H1 (cell line): ENCODE results near the gene CAVIN1. TPM values are rescaled to one million over a fixed set of nuclear protein-coding genes. Genes with fewer than 3 reads are reported as not detected.

Source experiments
- CTCF ChIA-PET: fragments of 300-600 bp; sonication (Branson Sonifier 250); formaldehyde crosslinking; loops from one replicate; lab custom pipeline; 2021; ENCODE audit not compliant: partially characterized antibody; lab: Charles Lee
- POLR2A ChIA-PET: fragments of 300-600 bp; sonication (Branson Sonifier 250); formaldehyde crosslinking; loops from one replicate; lab custom pipeline; 2021; ENCODE audit warnings: inconsistent platforms; ENCODE audit not compliant: partially characterized antibody; lab: Charles Lee
- DNase-seq, 2 experiments: peaks; one replicate each; pipeline versions ENCODE4 v3.0.0 to v3.0.0-alpha.2; 2010 to 2022; ENCODE audit warnings: low spot score in 2 of 2, low read depth in 1 of 2, mixed read lengths in 1 of 2
- FAIRE-seq: peaks from 2 replicates; lab custom pipeline; 2011; peaks lifted over from hg19 to GRCh38; lab: Jason Lieb, UNC
- H2AFZ ChIP-seq: 2 replicates; pipeline ENCODE4 v1.8.1; 2012; ENCODE audit warnings: low read length, inconsistent platforms
- H2AK5ac ChIP-seq: 2 replicates; pipeline ENCODE4 v1.6.1; 2013; ENCODE audit warnings: low read depth, low read length
- H2BK120ac ChIP-seq: replicated peaks from 2 replicates; pipeline ENCODE3; 2013; ENCODE audit warnings: low read depth, low read length, inconsistent platforms
- H2BK12ac ChIP-seq: 2 replicates; pipeline ENCODE4 v1.6.1; 2013; ENCODE audit warnings: low read depth, low read length
- H2BK15ac ChIP-seq: 2 replicates; pipeline ENCODE4 v1.6.1; 2013; ENCODE audit warnings: low read length
- H2BK20ac ChIP-seq: 2 replicates; pipeline ENCODE4 v1.6.1; 2013; ENCODE audit warnings: low read length
- H2BK5ac ChIP-seq: 2 replicates; pipeline ENCODE4 v1.6.1; 2013; ENCODE audit warnings: low read depth, low read length
- H3K14ac ChIP-seq: 2 replicates; pipeline ENCODE4 v1.6.1; 2013; ENCODE audit warnings: inconsistent platforms; ENCODE audit not compliant: insufficient read length
- H3K18ac ChIP-seq: 2 replicates; pipeline ENCODE4 v1.6.1; 2013; ENCODE audit warnings: low read length; ENCODE audit errors: extremely low read depth
- H3K23ac ChIP-seq: 2 replicates; pipeline ENCODE4 v1.6.1; 2013; ENCODE audit warnings: inconsistent platforms; ENCODE audit not compliant: insufficient read length
- H3K23me2 ChIP-seq: 2 replicates; pipeline ENCODE4 v1.6.1; 2013; ENCODE audit warnings: low read depth, low read length
- H3K27ac ChIP-seq: 2 replicates; pipeline ENCODE4 v1.6.1; 2011; ENCODE audit warnings: low read depth, low read length, inconsistent platforms
- H3K27me3 ChIP-seq, 4 experiments: replicated peaks in 1 of 4; 1 replicate in 1 of 4; 2 replicates in 3 of 4; pipeline versions ENCODE4 v1.6.1 to v1.8.1; 2011 to 2013; ENCODE audit warnings: low read length in 3 of 4, mild to moderate bottlenecking in 3 of 4, inconsistent platforms in 2 of 4, mixed read lengths in 2 of 4, moderate library complexity in 1 of 4; ENCODE audit not compliant: control insufficient read depth in 3 of 4, insufficient read depth in 3 of 4; ENCODE audit errors: extremely low read depth in 1 of 4
- H3K36me3 ChIP-seq, 4 experiments: 2 replicates each; pipeline versions ENCODE4 v1.6.1 to v1.8.1; 2011 to 2013; ENCODE audit warnings: mild to moderate bottlenecking in 4 of 4, low read length in 3 of 4, moderate library complexity in 2 of 4, control low read depth in 1 of 4, inconsistent platforms in 1 of 4; ENCODE audit not compliant: insufficient read depth in 4 of 4, control insufficient read depth in 2 of 4
- H3K4ac ChIP-seq: replicated peaks from 2 replicates; pipeline ENCODE3; 2013; ENCODE audit warnings: low read length, low read depth, mixed read lengths, inconsistent platforms; ENCODE audit not compliant: insufficient read length
- H3K4me1 ChIP-seq, 4 experiments: replicated peaks in 1 of 4; 1 replicate in 1 of 4; 2 replicates in 3 of 4; pipeline versions ENCODE4 v1.6.1 to v1.8.1; 2011 to 2013; ENCODE audit warnings: low read length in 3 of 4, inconsistent platforms in 2 of 4, mixed read lengths in 1 of 4; ENCODE audit not compliant: insufficient read depth in 4 of 4, control insufficient read depth in 3 of 4
- H3K4me2 ChIP-seq, 2 experiments: 2 replicates each; pipeline versions ENCODE4 v1.6.1 to v1.8.1; 2011 to 2013; ENCODE audit warnings: low read depth in 2 of 2, low read length in 2 of 2, control low read depth in 1 of 2, inconsistent platforms in 1 of 2, mild to moderate bottlenecking in 1 of 2; ENCODE audit not compliant: insufficient read depth in 1 of 2
- H3K4me3 ChIP-seq, 4 experiments: fragments of 200-600, 300-600 bp in 1 of 4; sonication (generic), shearing (Covaris generic), sonication (Bioruptor Twin) in 1 of 4; 2 replicates each; pipeline versions ENCODE4 v1.5.1 to v1.8.1; 2011 to 2016; ENCODE audit warnings: low read length in 4 of 4, low read depth in 3 of 4, control low read depth in 2 of 4, inconsistent platforms in 2 of 4, mild to moderate bottlenecking in 2 of 4, mixed read lengths in 1 of 4, moderate library complexity in 1 of 4; ENCODE audit not compliant: insufficient read depth in 2 of 4; ENCODE audit errors: extremely low read depth in 1 of 4
- H3K56ac ChIP-seq: replicated peaks from 2 replicates; pipeline ENCODE3; 2013; ENCODE audit warnings: low read depth, mild to moderate bottlenecking, mixed read lengths, low read length, inconsistent platforms; ENCODE audit not compliant: insufficient read length
- H3K79me1 ChIP-seq: 2 replicates; pipeline ENCODE4 v1.6.1; 2013; ENCODE audit warnings: low read depth, low read length, control low read depth
- H3K79me2 ChIP-seq, 2 experiments: 2 replicates each; pipeline versions ENCODE4 v1.6.1 to v1.8.1; 2012 to 2013; ENCODE audit warnings: low read length in 2 of 2, mild to moderate bottlenecking in 2 of 2, inconsistent platforms in 1 of 2; ENCODE audit not compliant: insufficient read depth in 2 of 2, control insufficient read depth in 1 of 2
- H3K9ac ChIP-seq, 4 experiments: replicated peaks in 1 of 4; 1 replicate in 1 of 4; 2 replicates in 3 of 4; pipeline versions ENCODE4 v1.6.1 to v1.8.1; 2011 to 2013; ENCODE audit warnings: low read depth in 3 of 4, low read length in 3 of 4, control low read depth in 2 of 4, mild to moderate bottlenecking in 2 of 4, moderate library complexity in 2 of 4, inconsistent platforms in 1 of 4; ENCODE audit errors: extremely low read depth in 1 of 4
- H3K9me3 ChIP-seq, 2 experiments: 2 replicates each; pipeline versions ENCODE4 v1.6.1 to v1.8.1; 2012 to 2013; ENCODE audit warnings: mild to moderate bottlenecking in 2 of 2, moderate library complexity in 2 of 2, control low read depth in 1 of 2, inconsistent platforms in 1 of 2, low read depth in 1 of 2, low read length in 1 of 2, mixed read lengths in 1 of 2; ENCODE audit not compliant: insufficient read depth in 2 of 2
- H4K20me1 ChIP-seq, 2 experiments: replicated peaks in 1 of 2; 2 replicates each; pipeline versions ENCODE3 to v1.8.1; 2011 to 2013; ENCODE audit warnings: inconsistent platforms in 2 of 2, low read length in 2 of 2, mild to moderate bottlenecking in 1 of 2; ENCODE audit not compliant: insufficient read depth in 2 of 2, control insufficient read depth in 1 of 2
- H4K5ac ChIP-seq: 2 replicates; pipeline ENCODE4 v1.6.1; 2013; ENCODE audit warnings: low read length, low read depth, mixed read lengths, inconsistent platforms; ENCODE audit not compliant: insufficient read length
- H4K8ac ChIP-seq: 2 replicates; pipeline ENCODE4 v1.8.0; 2013; ENCODE audit warnings: mild to moderate bottlenecking, moderate library complexity, low read length, inconsistent platforms; ENCODE audit not compliant: insufficient read depth; ENCODE audit errors: extremely low read depth
- H4K91ac ChIP-seq: replicated peaks from 2 replicates; pipeline ENCODE3; 2013; ENCODE audit warnings: low read length, mixed read lengths, inconsistent platforms; ENCODE audit not compliant: insufficient read length
- JUND ChIP-seq: IDR thresholded peaks from 2 replicates; pipeline ENCODE4 v1.6.1; 2011; ENCODE audit warnings: mild to moderate bottlenecking, improper control_type of control experiment, low read length
- KDM5A ChIP-seq: fragments of 200-600 bp; IDR thresholded peaks from 2 replicates; pipeline ENCODE4 v1.7.1; 2012; ENCODE audit warnings: mild to moderate bottlenecking, low read length, inconsistent platforms, mixed read lengths
- SP4 ChIP-seq: IDR thresholded peaks from 2 replicates; pipeline ENCODE4 v1.6.1; 2012; ENCODE audit warnings: low read length, inconsistent platforms
- TAF1 ChIP-seq: IDR thresholded peaks from 2 replicates; pipeline ENCODE4 v1.6.1; 2011; ENCODE audit warnings: mild to moderate bottlenecking, low read depth, low read length
- YY1 ChIP-seq: IDR thresholded peaks from 2 replicates; pipeline ENCODE4 v1.6.1; 2011; ENCODE audit warnings: low read depth, mild to moderate bottlenecking, low read length
- WGBS, 2 experiments: shearing (Covaris generic) in 1 of 2; methylation state at CpG; one replicate each; pipeline versions ENCODE4 v1.1.6 to v1.1.7; 2013 to 2015; ENCODE audit warnings: low lambda C conversion rate in 2 of 2, mixed read lengths in 2 of 2, inconsistent platforms in 1 of 2, low coverage in 1 of 2, missing lambda C conversion rate in 1 of 2; ENCODE audit not compliant: insufficient replicate concordance in 2 of 2, insufficient coverage in 1 of 2, insufficient read length in 1 of 2; ENCODE audit errors: extremely low coverage in 1 of 2, missing lambda C conversion rate in 1 of 2; 5-methylcytosine and 5-hydroxymethylcytosine counted together
- polyA plus RNA-seq, 7 experiments: library from polyadenylated mRNA; depleted of rRNA in 3 of 7; stranded (reverse) in 5 of 7; unstranded in 2 of 7; fragments of >200 nt in 5 of 7; fragments of 200-250 nt in 2 of 7; gene quantifications; 1 replicate in 5 of 7; 2 replicates in 1 of 7; 4 replicates in 1 of 7; pipeline versions ENCODE4 v1.2.1 to v1.2.3, GENCODE V29; 2011 to 2013; ENCODE audit warnings: missing spikeins in 2 of 7, mixed read lengths in 2 of 7
- total RNA-seq: library from RNA; stranded (reverse); fragmentation: NEBNext Ultra II Directional; extraction: Animal tissue kit (Norgen Biotek cat#: 25700); gene quantifications from 2 replicates; pipeline ENCODE4 v1.2.1, GENCODE V29; 2021
- TF ChIP-seq, protein P1 (sequence below), 3 experiments: IDR thresholded peaks; 1 replicate in 2 of 3; 2 replicates in 1 of 3; pipeline versions ENCODE4 v1.5.1 to v1.6.1; 2011; ENCODE audit warnings: low read length in 3 of 3, mild to moderate bottlenecking in 3 of 3, inconsistent platforms in 2 of 3, low read depth in 1 of 3, moderate library complexity in 1 of 3; ENCODE audit not compliant: insufficient read depth in 1 of 3; ENCODE audit errors: control extremely low read depth in 1 of 3
- TF ChIP-seq, protein P2 (sequence below): IDR thresholded peaks from 2 replicates; pipeline ENCODE4 v1.6.1; 2011; ENCODE audit warnings: low read length, improper control_type of control experiment
- TF ChIP-seq, protein P3 (sequence below): IDR thresholded peaks from 2 replicates; pipeline ENCODE4 v1.6.1; 2012; ENCODE audit warnings: low read length, inconsistent platforms

CAVIN1 gene
- total and polyA plus RNA-seq, 2 of the 8 experiments (the other 6 are each of a cell fraction or from before 2014, with no cell fraction given), result 16.2 to 41.6 TPM

DNA sequence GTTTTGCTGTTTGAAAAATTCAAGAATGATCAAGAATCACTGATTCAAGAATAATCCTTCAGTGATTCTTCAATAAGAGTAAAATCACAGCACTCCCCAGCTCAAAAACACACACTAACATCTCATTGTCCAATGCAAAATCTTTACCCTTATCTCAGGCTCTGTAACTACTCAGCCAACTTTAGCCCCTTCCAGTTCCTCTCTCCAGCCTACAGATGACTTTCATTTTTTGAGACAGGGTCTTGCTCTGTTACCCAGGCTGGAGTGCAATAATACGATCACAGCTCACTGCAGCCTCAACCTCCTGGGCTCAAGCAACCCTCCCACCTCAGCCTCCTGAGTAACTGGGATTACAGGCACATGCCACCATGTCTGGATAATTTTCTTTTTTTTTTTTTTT lies 59.8 kb downstream of the CAVIN1 start:
- Histone ChIP-seq H3K4me1 (peaks cover 4 to 26% (median 19%) of the 10 kb centered on the region in 4 experiments), H3K4me3 (no peak overlapping the region), H2BK120ac (no peak overlapping the region), H2AFZ (no peak overlapping the region), H3K18ac (no peak overlapping the region), H3K9me3 (no peaks in the 10 kb centered on the region), H3K4ac (no peak overlapping the region), H4K91ac (no peak overlapping the region), H3K23me2 (no peaks in the 10 kb centered on the region; the same call in 1 of the 2 replicates), H2BK5ac (no peak overlapping the region), H4K5ac (no peak overlapping the region), H3K9ac (no peak overlapping the region), H3K27me3 (no peaks in the 10 kb centered on the region), H2AK5ac (no peak overlapping the region), H3K36me3 (no peaks in the 10 kb centered on the region), H3K79me1 (peaks cover 26% of the 10 kb centered on the region), H4K20me1 (peaks cover 15 to 33% of the 10 kb centered on the region in 2 experiments), H3K56ac (no peak overlapping the region), H3K23ac (no peak overlapping the region), H2BK12ac (no peak overlapping the region), H4K8ac (no peak overlapping the region), H3K4me2 (no peak overlapping the region; a peak in 1 of 4 replicates), H3K79me2 (peaks cover 18 to 94% of the 10 kb centered on the region in 2 experiments), H3K14ac (no peak overlapping the region), H2BK15ac (no peak overlapping the region), H2BK20ac (no peak overlapping the region), H3K27ac (no peak overlapping the region)
- DNase-seq (no peak), FAIRE-seq (no peak)
- 94% methylated on average over 1 of the region's 1 CpG; no CpG with 5 or more reads in 1 of the 2 experiments for WGBS, 2 experiments
- ChIA-PET CTCF (interaction anchor here (1.1 kb wide), 3 partner anchors 28 to 40 kb away, joined by 3 to 5 read pairs (median 5); no protein-coding TSS in a partner anchor), POLR2A (no interaction called here)
- TF ChIP-seq KDM5A (no peak), TAF1 (no peak), JUND (no peak), YY1 (no peak), SP4 (no peak)
- TF ChIP-seq, protein P1, sequence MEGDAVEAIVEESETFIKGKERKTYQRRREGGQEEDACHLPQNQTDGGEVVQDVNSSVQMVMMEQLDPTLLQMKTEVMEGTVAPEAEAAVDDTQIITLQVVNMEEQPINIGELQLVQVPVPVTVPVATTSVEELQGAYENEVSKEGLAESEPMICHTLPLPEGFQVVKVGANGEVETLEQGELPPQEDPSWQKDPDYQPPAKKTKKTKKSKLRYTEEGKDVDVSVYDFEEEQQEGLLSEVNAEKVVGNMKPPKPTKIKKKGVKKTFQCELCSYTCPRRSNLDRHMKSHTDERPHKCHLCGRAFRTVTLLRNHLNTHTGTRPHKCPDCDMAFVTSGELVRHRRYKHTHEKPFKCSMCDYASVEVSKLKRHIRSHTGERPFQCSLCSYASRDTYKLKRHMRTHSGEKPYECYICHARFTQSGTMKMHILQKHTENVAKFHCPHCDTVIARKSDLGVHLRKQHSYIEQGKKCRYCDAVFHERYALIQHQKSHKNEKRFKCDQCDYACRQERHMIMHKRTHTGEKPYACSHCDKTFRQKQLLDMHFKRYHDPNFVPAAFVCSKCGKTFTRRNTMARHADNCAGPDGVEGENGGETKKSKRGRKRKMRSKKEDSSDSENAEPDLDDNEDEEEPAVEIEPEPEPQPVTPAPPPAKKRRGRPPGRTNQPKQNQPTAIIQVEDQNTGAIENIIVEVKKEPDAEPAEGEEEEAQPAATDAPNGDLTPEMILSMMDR (IDR thresholded peaks at IDR 0.05; ENCODE audit: control extremely low read depth in 1 of 3, insufficient read depth in 1 of 3, low read depth in 1 of 3, low read length in 3 of 3), result no peak
- TF ChIP-seq, protein P2, sequence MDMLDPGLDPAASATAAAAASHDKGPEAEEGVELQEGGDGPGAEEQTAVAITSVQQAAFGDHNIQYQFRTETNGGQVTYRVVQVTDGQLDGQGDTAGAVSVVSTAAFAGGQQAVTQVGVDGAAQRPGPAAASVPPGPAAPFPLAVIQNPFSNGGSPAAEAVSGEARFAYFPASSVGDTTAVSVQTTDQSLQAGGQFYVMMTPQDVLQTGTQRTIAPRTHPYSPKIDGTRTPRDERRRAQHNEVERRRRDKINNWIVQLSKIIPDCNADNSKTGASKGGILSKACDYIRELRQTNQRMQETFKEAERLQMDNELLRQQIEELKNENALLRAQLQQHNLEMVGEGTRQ, result no peak
- TF ChIP-seq, protein P3, sequence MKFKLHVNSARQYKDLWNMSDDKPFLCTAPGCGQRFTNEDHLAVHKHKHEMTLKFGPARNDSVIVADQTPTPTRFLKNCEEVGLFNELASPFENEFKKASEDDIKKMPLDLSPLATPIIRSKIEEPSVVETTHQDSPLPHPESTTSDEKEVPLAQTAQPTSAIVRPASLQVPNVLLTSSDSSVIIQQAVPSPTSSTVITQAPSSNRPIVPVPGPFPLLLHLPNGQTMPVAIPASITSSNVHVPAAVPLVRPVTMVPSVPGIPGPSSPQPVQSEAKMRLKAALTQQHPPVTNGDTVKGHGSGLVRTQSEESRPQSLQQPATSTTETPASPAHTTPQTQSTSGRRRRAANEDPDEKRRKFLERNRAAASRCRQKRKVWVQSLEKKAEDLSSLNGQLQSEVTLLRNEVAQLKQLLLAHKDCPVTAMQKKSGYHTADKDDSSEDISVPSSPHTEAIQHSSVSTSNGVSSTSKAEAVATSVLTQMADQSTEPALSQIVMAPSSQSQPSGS, result no peak
